Measurements from ENCODE around the gene ARHGAP8.

Gene ARHGAP8

DNA sequence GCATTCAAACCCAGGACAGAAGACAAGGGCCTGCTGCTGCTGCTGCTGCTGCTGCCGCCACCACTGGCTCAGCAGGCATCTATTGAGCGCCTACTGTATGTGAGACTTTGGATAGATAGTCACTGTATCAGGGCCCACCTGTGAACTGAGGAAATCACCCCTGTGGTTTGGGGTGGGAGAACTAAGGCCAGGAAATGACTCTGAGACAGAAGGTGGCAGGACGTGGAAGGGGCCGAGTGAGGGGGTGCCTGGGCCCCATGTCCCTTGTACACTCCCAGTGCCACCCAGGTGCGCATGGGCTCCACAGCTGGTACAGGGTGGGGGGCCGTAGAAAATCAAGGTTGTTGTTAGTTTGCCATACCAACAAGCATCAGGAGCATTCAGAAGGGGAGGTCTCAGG lies 50.6 kb downstream of the ARHGAP8 start:
- DNase-seq (ENCODE audit: low spot score), result no peak

DNA sequence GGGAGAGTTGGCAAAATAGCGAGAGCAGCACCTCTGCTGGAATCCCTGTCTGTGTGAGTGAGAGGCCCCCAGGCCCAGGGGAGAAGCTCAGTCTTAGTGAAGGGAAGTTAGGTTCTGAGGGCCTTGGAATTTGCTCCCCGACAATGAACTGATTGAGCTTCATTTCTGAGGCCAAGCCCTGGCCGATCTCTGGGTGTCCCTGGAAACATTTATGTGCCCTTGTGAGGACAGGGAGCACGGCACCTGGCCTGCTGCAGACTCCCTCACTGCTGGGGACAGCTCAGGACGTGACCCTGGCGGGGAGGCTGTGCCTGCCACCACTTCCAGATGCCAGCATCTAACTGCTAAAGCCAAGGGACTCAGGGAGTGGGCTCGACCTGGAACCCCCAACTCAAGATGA lies 52.0 kb downstream of the ARHGAP8 start:
- DNase-seq (ENCODE audit: low spot score), result no peak

DNA sequence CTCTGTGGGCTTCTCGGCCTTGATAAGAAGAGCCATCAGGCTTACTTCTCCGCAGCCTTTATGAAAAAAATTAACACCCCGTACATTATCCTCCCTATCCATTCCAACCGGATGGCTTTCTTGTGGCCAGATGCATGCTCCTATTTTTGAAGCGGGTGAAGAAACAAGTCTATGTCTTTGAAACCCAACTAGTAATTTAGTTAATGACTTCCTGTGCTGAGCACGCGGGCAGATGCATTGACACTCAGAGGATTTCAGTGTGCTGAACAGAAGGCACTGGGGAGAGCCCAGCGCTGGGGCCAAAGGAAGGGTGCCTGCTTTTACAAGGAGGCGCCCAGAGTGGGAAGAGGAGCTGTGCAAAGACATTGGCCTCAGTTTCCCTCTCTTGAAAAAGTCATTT lies 53.3 kb downstream of the ARHGAP8 start:
- DNase-seq (ENCODE audit: low spot score), result no peak

GRCh38 chr22:44807232-44807631 lies 54.9 kb downstream of the ARHGAP8 start:
- DNase-seq (ENCODE audit: low spot score), result no peak

DNA sequence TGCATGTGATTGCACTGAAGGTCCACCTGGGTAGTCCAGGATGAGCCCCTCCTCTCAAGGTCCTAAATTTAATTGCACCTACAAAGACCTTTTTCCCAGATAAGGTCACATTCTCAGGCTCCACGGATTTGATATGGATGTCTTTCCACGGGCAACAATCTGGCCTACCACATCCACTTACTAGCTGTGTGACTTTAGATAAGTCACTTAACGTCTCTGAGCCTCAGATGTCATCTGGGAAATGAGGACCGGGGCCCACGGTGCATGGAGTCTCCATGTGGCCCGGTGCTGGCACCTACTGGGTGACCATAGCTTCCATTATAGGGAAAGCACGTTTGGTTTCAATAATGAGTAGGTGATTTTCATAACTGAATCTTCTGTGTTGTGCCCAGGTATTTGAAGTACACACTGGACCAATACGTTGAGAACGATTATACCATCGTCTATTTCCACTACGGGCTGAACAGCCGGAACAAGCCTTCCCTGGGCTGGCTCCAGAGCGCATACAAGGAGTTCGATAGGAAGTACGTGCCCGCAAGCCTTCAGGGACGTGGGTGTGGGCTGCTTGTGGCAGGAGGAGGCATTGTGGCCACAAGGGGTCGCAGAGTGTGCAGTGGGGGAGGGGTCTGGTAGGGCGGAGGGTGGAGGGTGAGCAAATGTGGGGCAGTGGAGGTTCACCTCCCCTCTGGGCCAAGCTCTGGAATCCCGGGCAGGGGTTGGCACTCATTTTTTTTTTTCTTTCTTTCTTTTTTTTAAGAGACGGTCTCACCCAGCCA lies 55.7 kb downstream of the ARHGAP8 start:
- no peak for DNase-seq (ENCODE audit: low spot score)

DNA sequence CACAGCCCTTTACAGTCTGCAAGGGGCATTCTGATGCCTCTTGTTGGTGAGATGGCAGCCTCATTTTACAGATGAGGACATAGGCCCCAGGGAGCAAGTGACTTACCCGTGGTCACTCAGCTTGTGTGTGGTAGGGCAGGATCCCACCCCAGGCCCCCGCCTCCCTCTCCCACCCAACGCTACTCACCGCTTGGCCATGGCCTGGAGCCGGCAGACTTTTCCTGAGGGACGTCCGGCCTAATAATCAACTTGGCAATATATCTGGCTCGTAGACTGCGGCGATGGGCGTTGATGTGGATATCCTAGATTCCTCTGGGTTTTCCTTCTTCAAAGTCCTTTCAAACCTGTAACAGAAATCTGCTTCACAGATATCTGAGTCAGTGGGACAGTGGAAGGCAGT lies 57.1 kb downstream of the ARHGAP8 start:
- no peak for DNase-seq (ENCODE audit: low spot score)

- DNase-seq (ENCODE audit: low spot score), result no peak
Measured at GRCh38 chr22:44811141-44811540, 58.8 kb downstream of the ARHGAP8 start.

DNA sequence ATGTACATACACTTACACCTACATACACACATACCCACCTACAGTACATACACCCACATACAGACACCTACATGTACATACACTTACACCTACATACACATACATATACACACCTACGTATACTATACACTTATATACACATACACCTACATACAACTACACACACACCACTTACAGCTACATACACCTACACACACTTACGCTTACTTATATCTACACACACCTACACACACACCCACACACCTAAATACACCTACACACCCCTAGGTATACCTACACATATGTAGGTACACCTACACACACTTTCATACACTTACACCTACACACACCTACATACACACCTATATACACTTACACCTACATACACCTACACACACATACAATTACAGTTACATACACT lies 61.0 kb downstream of the ARHGAP8 start:
- no peak for DNase-seq (ENCODE audit: low spot score)

DNA sequence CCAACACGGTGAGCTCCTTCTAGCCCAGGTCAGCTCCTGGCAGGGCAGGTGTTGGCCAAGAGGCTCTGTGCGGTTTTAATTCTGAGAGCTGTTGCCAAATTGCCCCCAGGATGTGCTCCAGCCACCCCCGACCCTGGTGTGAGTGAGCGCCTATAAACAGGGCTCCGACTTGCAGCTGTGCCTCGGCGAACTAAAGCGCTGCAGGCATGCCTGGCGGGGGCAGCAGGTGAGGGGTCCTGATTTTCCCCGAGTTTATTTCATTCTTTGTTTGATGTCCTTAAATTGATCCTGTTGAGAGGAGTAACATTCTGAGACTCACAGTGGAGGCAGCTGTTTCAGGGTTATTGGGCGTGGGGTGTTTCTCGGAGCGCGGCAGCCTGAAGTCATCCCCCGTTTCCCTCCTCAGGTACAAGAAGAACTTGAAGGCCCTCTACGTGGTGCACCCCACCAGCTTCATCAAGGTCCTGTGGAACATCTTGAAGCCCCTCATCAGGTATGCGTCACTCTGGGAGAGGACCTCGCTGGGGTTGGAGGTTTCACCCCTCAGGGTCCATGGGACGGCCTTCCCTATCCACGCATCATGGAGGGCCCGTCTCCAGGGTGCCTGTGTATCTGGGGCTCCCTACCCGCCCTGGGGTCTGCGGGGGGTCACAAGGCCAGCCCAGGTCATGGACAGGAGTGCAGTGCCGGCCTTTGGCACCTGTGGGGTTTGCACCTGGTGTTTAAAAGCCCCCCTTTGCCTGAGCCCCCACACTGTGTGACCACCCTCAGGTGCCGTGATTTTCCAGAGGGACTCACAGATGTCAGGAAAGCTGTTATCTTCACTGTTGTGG lies 62.1 kb downstream of the ARHGAP8 start:
- DNase-seq (ENCODE audit: low spot score), result no peak

DNA sequence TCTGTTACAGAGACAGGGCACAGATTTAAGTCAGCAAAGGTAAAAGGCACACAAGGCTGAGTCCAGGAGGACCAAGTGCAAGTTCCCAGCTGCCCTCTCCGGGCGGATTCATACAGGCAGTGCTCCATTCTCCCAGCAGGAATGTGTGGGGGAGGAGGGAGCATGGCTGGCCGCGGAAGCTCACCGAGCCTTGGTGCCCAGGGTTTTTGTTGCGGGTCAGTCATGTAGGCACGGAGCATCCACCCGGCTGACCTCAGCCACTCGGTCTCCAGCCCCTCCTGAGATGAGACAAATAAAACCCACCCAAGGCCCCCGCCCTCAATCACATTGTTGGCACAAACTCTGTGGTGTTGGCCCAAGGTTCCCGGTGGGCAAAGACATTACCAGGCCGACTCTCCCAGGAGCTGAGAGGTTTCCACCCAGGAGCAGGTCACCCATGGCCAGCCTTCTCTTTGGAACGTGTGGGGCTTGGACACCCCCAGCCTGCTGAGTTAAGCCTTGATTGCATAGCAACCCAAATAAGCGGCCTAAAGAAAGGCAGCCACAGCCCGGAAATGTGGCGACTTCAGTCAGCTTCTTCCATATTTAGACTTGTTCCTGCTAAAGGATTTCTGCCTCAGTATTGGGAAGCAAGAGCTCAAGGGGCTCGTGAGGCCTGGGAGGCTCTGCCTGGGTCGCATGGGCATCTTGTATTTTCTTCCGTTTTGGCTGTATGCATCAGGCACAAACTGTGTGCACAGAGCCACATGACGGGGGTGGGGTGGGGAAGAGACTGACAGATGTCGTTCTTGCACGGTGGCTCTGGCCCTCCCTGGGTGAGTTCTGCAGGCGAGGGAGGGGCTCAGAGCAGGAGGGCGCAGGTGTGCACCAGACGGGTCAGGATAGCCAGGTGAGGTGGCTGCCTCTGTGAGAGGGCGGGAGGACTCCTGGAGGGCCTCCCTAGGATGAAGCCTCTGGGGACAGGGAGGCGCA lies 63.0 kb downstream of the ARHGAP8 start:
- DNase-seq (ENCODE audit: low spot score), result no peak

GRCh38 chr22:44816141-44816540 lies 63.8 kb downstream of the ARHGAP8 start:
- DNase-seq (ENCODE audit: low spot score), result no peak

DNA sequence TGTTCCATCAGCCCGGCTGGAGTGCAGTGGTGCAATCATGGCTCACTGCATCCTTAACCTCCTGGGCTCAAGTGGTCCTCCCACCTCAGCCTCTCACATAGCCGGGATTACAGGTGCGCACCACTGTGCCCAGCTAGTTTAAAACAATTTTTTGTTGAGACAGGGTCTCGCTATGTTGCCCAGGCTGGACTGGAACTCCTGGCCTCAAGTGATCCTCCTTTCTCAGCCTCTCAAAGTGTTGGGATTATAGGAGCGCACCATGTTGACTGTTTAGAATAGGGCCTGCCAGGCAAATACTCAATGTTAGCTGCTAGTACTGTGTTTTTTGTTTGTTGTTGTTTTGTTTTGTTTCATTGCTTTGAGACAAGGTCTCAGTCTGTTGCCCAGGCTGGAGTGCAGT lies 66.4 kb downstream of the ARHGAP8 start:
- DNase-seq (ENCODE audit: low spot score), result no peak

GRCh38 chr22:44819966-44820631 lies 67.7 kb downstream of the ARHGAP8 start:
- DNase-seq (ENCODE audit: low spot score), result no peak

- DNase-seq (ENCODE audit: low spot score), result no peak
Measured at GRCh38 chr22:44821741-44822475, 69.5 kb downstream of the ARHGAP8 start.

- no peak for DNase-seq (ENCODE audit: low spot score)
Measured at GRCh38 chr22:44822534-44822933, 70.2 kb downstream of the ARHGAP8 start.

GRCh38 chr22:44823396-44823795 lies 71.0 kb downstream of the ARHGAP8 start:
- no peak for DNase-seq (ENCODE audit: low spot score)

DNA sequence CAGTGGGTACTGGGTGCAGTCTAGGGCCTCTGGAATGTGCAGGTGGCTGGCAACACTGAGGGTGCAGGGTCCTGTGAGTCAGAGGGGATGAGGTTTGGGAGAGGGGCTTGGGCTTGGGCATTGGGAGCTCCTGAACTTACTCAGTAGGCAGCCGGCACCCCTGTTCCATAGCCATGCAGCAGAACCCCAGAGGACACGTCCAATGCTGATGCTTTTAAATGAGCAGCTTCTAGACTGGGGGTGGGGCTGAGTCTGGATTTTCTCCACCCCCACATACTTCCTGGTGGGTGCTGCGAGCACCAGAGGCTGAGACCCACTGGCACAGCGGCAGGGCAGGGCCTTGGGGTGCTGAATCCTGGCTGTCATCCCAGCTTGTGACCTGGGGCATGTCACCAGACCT lies 71.4 kb downstream of the ARHGAP8 start:
- DNase-seq (ENCODE audit: low spot score), result no peak

DNA sequence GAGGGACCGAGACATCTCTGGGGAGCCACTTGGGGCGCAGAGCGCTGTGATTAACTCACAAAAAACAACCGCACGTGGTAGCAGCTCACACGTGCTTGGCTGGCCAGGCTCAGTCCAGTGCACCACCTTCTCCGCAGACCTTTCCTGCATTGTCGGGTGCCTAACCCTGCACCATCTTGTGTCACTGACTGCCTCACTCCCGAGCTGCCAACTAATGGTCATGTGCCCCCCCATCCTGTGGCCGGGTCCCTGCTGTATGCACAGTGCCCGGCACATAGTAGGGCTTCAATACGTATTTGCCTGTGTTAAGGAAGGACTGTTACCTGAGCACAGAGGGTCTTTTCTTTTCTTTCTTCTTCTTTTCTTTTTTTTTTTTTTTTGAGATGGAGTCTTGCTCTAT lies 71.9 kb downstream of the ARHGAP8 start:
- DNase-seq (ENCODE audit: low spot score), result no peak

- no peak for DNase-seq (ENCODE audit: low spot score)
Measured at GRCh38 chr22:44825310-44826150, 73.2 kb downstream of the ARHGAP8 start.

GRCh38 chr22:44827666-44828190 lies 75.4 kb downstream of the ARHGAP8 start:
- DNase-seq (ENCODE audit: low spot score), result no peak

Data from CD4-positive, alpha-beta T cell treated with Interleukin-2 at 100 ng/mL for 4 hours (primary cell).